Stimulated activated CD4-positive, alpha-beta T cell treated with anti-CD3 and anti-CD28 coated beads, Interleukin-4, amount 100 ng/mL, for 4 hours (primary cell): ENCODE data around the gene KMT2E.
"Not testable (repeated sequence)": the region's sequence is repeated elsewhere in the genome, so short reads cannot be mapped to it uniquely, and the experiment has no call there.

Source experiments
- DNase-seq, 2 experiments: peaks; one replicate each; pipeline ENCODE4 v3.0.0-alpha.2; 2020

Gene KMT2E

DNA sequence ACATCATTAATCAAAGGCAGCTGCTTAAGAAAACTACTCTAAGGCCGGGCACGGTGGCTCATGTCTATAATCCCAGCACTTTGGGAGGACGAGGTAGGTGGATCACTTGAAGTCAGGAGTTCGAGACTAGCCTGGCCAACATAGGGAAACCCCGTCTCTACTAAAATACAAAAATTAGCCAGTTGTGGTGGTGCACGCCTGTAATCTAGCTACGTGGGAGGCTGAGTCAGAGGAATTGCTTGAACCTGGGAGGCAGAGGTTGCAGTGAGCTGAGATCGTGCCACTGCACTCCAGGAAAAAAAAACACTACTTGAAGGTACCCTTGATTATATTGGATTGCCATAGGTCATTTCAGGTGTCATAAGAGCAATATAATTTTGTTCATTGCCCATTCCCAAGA lies 14.9 kb downstream of the KMT2E start:
- DNase-seq: not testable (repeated sequence)

DNA sequence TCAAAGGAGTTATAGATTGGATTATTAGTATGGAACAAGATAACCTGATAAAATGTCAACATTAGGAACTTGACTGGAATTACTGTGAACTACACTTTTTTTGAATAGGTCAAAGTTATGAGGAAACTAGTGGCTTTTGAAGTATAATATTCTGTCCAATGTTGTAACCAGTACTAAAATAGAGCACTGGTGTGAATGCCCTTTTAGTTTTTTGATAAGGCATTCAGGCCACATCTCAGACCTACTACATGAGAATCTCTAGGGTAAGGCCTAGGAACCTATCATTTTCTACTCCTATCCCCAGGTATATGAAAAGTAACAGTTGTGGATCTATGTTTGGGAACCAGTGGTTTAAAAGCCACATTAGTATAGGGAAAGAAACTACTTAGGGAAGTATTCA lies 16.4 kb downstream of the KMT2E start:
- no peak for DNase-seq

DNA sequence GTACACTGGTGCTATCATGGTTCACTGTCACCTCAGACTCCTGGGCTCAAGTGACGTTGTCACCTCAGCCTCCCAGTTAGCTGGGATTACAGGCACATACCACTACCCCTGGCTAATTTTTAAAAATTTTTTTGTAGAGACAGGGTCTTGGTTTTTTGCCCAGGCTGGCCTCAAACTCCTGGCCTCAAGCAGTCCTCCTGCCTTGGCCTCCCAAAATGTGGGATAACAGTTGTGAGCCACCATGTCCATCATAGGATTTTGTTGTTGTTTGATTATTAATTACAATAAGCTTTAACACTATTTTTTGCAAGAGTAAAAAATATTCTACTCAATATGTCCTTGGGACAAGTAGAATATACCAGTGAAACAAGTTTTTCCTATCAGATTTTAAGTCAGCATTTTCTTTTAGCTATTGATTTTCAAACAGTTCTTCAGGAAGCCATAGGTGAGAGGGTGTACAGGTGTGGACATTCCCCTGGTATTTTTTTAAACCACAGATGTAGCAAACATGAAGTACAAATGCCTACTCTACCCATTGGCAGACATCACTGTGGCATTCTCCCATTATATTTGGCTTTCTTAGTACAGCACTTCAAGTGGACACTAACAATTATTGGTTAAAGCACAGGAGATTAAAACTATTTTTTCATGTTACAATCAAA lies 18.7 kb downstream of the KMT2E start:
- no peak for DNase-seq

DNA sequence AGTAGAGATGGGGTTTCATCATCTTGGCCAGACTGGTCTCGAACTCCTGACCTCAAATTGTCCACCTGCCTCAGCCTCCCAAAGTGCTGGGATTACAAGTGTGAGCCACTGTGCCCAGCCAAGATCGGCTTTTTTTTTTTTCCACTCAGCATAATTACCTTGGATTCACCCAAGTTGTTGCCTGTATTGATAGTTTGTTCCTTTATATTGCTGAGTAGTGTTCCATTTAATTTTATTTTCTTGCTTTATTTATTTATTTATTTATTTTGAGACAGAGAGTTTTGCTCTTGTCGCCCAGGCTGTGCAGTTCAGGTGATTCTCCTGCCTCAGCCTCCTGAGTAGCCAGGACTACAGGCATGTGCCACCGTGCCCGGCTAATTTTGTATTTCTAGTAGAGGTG lies 21.3 kb downstream of the KMT2E start:
- DNase-seq: no peak

DNA sequence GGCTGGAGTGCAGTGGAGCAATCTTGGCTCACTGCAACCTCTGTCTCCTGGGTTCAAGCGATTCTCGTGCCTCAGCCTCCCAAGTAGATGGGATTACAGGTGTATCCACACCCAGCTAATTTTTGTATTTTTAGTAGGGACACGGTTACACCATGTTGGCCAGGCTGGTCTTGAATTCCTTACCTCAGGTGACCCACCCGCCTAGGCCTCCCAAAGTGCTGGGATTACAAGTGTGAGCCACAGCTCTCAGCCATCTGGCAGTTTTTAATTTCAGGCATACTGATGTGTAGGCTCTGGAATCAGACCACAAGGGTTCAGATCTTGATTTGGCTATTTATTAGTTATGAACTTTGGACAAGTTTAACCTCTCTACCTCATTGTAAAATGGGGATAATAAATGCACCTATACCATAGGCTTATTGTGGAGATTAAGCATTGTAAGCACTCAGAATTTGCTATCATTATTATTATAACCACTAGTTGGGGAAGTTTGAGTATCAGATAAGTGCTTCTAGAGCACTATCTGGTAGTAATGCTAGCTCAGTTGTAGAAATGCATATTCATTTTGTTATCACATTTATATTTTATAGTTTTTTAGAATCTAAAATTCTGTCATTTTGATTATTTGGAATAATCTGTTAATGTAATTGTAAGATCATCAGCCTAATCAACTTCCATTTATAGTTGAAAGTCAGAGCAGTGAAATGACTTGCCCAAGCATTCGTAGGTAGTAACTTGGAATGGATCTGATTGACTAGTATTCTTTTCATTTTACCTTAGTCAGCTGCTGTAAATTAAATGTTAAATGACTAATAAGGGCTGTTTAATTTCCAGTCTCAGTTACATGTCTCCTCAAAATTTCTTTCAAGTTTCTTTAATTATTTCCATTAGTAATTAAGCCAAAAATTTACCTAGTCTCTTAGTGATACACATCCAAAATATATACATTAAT lies 22.5 kb downstream of the KMT2E start:
- DNase-seq: no peak

DNA sequence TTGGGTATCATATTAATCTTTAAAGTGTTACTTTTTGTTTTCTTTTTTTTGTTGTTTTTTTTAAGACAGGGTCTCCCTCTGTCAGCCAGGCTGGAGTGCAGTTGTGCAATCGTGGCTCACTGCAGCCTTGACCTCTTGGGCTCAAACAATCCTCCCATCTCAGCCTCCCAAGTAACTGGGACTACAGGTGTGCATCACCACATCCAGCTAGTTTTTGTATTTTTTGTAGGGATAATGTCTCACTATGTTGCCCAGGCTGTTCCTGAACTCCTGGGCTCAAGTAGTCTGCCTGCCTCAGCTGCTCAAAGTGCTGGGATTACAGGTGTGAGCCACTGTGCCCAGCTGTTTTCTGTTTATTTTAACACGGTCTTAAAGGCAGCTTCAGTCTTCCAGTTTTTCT lies 23.3 kb downstream of the KMT2E start:
- DNase-seq: no peak

DNA sequence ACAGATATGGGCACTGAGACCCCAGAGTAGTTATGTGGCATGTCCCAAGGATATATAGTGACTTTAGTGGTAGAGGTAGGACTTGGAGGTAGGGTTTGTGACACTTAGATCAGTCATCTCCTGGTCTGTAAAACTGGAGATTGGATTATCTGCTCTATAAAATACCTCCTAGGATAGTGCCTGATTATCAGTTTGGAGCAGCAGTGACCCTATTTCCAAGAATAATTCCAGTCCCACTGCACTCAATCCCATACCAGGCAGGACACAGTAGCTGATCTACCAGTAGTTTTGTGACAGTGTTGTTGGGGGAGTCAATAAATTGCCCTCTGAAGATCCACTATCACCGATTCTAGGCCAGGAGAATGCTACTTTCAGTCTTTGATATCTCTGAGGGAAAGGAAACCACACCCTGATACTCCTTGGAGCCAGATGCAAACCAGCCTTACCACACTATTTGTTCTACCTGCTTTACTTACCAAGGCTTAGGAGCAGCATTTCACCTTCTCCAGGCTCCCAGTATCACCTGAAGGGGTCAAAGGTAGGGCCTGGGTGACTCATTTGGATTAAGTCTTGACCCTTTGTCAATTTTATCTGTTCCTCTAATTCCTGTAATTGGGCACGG lies 30.6 kb downstream of the KMT2E start:
- no peak for DNase-seq

DNA sequence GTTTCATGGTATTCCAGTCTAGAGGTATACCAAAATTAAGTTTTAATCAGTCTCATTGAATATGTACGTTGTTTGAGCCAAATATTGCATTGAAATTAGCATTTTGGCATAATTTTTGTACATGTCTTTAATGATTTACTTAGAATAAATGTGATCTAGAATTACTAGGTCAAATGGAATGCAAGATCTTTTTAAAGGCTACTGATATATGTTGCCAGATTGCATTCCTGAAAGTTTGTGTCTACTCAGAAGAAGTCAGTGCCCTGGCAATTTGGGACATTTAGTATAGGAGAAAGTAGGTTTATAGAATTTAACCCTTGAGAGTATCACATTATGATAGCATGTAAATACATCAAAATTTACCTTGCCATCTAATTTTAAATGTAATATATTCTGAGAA lies 32.4 kb downstream of the KMT2E start:
- DNase-seq: no peak

DNA sequence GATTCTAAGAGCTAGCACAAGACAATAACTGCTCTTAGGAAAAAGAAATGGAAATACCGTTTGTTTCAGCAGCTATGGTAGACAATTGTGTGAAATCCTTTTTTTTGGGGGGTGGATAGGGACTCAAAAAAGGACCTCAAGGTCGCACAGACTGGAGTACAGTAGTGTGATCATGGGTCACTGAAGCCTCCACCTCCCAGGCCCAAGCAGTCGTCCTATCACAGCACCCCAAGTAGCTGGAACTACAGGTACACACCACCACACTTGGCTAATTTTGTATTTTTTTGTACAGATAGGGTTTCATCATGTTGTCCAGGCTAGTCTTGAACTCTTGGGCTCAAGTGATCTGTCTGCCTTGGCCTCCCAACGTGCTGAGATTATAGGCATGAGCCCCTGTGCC lies 33.9 kb downstream of the KMT2E start:
- no peak for DNase-seq

DNA sequence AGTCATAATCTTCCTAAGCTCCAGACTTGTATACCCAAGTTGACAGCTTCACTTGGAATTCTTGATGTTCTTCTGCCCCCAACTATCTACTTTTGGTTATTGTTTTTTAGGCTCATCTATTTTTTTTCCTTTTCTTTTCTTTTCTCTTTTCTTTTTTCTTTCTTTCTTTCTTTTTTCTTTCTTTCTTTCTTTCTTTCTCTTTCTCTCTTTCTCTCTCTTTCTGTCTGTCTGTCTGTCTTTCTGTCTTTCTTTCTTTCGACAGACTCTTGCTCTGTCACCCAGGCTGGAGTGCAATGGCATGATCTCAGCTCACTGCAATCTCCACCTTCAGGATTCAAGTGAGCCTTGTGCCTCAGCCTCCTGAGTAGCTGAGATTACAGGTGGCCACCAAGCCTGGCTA lies 36.5 kb downstream of the KMT2E start:
- no peak for DNase-seq

DNA sequence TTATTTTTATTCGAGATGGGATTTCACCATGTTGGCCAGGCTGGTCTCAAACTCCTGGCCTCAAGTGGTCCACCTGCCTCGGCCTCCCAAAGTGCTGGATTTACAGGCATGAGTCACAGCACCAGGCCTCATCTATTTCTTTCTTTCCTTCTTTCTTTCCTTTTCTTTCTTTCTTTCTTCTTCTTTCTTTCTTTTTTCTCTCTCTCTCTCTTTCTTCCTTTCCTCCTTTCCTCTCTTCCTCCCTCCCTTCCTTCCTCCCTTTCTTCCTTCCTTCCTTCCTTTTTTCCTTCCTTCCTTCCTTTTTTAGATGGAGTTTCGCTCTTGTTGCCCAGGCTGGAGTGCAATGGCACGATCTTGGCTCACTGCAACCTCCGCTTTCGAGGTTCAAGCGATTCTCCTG lies 36.9 kb downstream of the KMT2E start:
- not testable (repeated sequence) for DNase-seq

DNA sequence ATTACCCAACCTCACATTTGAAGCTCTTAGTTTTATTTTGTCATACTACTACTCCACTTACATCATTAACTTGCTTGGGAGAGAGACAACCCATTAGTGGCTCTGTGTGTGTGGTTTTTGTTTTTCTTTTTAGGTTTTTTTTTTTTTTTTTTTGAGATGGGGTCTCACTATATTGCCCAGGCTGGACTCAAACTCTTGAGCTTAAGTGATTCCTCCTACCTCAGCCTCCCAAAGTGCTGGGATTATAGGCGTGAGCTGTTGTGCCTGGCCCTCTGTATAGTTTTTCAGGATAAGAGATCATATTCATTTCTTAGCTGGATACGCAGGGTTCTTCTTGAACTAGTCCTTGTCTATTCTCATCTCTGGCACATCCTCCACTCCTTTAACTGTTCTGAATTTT lies 41.1 kb downstream of the KMT2E start:
- no peak for DNase-seq

DNA sequence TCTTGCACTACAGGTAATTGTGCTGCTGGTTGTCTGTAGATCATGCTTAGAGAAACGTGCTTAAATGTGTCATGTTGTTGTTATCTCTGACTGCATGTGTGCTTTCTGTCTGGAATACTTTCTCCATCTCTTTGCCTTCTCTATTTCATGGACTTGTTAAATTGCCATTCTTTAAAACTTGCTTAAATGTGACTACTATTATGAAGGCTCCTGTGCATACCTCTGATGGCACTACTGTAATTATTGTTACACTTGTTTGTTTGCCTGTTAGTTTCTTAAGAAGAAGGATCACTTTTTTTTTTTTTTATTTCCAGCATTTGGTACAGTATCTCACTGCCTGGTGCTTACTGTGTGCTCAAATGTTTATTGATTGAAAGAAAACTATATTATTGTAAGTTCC lies 41.6 kb downstream of the KMT2E start:
- DNase-seq: no peak

DNA sequence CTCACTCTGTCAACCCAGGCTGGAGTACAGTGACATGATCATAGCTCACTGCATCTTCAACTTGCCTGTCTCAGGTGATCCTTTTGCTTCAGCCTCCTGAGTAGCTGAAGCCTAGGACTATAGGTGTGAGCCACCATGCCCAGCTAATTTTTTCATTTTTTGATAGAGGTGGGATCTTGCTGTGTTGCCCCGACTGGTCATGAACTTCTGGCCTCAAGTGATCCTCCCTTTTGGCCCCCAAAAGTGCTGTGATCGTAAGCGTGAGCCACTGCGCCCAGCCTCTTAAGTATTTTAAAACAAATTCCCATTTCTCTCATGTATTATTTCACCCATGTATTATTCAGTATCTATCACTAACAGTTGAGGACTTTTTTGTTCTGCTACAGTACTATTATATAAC lies 43.5 kb downstream of the KMT2E start:
- no peak for DNase-seq

DNA sequence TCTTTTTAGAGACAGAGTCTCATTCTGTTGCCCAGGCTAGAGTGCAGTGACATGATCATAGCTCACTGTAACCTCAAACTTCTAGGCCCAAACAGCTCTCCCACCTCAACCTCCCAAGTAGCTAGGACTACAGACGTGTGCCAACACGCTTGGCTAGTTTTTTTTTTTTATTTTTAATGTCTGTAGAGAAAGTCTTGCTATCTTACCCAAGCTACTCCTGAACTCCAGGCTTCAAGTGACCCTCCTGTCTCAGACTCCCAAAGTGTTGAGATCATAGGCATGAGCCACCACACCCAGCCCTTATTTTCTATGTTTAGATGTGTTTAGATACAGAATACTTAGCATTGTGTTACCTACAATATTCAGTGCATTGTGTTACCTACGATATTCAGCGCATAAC lies 46.4 kb downstream of the KMT2E start:
- no peak for DNase-seq

DNA sequence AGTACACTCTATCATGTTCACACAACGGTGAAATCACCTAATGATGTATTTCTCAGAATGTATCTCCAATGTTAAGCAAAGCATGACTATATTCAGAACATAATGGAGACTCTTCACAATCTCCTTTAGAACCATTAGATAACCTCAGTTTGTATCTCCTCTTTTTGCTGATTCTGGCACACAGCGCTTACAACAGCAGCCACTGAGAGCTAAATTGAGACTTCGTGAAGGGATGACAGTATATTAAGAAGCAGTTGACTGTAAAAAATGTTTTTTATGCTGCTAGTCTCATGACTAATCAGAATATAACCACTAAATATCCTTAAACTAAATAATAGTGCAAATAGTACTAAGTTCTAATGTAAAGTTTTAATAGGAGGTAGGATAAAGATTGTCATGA lies 46.9 kb downstream of the KMT2E start:
- no peak for DNase-seq

DNA sequence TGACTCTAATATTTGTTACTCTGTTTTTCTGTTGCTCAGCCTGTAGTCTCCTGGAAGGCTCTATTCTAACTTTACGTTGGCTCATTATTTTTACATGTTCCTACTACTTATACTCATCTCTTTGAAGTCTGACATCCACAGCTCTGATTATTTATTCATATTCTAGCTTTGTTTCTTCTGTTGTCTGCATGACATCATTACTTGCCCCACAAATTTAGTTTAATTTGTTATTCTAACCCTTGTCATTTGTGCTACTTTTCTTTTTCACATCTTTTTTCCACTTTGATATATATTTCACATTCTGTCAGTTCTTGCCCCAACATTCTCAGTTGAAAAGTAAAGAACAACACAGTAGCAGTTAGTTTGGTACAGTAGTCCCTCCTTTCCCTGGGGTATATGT lies 51.1 kb downstream of the KMT2E start:
- DNase-seq: no peak

DNA sequence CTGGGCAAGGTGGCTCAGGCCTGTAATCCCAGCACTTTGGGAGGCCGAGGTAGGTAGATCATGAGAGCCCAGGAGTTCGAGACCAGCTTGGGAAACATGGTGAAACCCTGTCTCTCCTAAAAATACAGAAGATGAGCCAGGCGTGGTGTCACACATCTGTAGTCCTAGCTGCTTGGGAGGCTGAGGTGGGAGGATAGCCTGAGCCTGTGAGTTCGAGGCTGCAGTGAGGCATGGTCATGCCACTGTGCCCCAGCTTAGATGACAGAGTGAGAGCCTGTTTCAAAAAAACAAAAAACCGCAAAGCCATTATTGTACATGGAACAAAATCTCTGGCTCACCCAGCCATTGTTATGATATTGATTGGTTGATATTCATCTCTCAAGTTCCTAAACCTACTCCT lies 53.7 kb downstream of the KMT2E start:
- DNase-seq: no peak

DNA sequence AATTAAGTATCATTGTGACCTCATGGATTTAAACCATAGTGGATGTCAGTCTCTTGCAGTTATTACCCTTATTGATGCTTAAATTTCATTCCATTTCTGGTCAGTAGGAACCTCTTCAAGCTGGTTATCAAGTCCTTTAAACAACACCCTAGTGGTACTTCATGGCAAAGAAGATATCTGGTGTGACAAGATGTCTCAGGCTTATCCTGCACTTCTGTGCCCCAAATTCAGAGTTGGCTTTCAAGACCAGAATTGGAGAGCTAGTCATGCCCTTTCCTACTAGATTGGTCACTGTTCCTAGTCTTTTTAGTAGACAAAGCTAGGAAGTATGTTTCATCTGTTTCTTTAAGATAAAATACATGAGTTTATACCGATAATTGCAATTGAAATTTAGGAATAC lies 54.9 kb downstream of the KMT2E start:
- DNase-seq: no peak

DNA sequence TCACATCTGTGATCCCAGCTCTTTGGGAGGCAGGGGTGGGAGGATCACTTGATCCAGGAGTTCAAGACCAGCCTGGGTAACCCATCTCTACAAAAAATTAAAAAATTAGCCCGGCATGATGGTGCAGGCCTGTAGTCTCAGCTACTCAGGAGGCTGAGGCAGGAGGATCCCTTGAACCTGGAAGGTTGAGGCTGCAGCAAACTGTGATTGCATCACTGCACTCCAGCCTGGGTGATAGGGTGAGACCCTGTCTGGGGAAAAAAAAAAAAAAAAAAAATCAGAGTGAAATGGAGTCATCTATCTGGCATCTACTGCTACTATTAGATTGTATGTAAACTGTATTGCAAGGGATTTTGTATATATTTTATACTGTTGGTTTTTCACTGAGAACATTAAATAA lies 59.1 kb downstream of the KMT2E start:
- DNase-seq: no peak

DNA sequence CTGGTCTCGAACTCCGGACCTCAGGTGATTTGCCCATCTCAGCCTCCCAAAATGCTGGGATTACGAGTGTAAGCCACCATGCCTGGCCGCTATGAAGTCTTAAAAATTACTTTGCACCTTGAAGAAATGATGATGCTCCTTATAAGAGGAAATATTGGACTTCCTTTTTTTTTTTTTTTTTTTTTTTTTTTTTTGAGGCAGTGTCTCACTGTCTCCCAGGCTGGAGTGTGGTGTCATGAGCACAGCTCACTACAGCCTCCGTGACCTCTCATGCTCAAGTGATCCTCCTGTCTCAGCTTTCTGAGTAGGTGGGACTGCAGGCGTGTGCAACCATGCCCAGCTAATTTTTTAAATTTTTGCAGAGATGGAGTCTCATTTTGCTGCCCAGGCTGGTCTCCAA lies 65.3 kb downstream of the KMT2E start:
- DNase-seq: no peak

DNA sequence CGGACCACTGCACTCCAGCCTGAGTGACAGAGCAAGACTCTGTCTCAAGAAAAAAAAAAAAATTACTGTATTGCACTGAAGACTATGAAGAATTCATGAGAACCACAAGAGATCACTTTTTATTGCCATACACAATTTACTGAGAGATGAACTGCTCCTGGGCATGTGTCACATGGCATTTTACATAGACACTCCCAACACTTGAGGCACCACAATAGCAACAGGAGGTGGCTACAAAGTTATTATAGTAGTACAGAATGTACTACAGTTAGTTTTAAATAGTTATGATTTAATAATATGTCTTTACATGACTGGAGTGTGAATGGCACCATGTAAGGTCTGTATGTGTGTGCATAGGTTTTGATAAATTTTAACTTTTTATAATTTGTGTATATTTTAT lies 70.6 kb downstream of the KMT2E start:
- no peak for DNase-seq

DNA sequence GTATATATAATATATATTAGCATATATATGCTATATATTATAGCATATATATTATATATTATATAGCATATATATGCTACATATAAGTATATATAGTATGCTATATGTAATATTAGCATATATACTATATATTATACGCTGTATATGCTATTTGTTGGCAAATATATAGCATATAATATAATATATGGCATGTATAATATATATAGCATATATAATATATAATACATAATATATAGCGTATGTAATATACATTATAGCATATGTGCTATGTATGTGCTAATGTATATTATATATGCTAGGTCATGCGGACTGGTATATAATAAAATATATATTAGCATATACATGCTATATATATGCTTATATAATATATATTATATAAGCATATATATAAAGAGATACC lies 72.8 kb downstream of the KMT2E start:
- no peak for DNase-seq

DNA sequence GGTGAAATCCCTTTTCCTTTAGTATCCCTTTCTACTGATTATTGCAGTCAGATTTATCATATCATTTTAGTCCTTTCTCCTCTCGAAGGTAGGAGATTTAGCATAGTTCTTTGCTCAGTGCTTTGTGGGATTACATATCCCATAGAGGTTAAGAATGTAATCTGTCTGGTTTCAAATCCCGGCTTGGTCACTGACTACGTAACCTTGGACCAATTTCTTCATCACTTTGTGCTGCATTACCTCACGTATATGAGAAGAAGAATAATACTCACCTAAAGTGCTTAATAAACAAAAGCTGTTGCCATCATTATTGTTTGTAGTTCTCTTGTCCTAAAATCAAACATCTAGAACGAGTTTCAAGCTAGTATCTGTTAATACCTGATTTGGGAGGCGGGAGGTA lies 74.0 kb downstream of the KMT2E start:
- no peak for DNase-seq
